Measurements from ENCODE around the gene KSR1.

DNA sequence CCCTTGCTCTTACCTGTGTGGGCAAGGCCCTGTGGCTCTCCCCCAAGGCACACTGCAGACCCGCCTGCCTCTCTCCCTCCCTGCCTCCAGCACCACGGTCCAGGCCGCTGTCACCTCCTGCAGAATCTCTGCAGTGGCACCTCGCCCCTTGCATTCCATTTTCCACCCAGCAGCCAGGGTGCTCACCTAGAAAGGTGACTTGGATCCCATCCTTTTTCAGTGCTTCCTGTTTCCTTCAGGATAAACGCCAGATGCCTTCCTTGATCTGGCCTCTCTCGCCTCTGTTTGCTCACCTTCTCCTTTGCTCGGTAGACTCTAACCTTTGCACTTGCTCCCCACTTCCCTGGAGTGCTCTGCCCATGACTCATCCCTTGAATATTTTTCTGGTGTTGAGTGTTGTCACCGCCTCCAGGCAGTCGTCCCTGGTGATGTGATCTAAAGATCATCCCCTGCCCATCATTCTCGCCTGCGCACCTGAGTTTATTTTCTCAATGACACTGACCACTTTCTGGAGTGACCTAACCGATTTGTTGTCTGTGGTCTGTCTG is 95.5 kb downstream of the KSR1 start:
- TF ChIP-seq POLR2A (IDR thresholded peaks at IDR 0.05): no peak
- TF ChIP-seq, protein P1, sequence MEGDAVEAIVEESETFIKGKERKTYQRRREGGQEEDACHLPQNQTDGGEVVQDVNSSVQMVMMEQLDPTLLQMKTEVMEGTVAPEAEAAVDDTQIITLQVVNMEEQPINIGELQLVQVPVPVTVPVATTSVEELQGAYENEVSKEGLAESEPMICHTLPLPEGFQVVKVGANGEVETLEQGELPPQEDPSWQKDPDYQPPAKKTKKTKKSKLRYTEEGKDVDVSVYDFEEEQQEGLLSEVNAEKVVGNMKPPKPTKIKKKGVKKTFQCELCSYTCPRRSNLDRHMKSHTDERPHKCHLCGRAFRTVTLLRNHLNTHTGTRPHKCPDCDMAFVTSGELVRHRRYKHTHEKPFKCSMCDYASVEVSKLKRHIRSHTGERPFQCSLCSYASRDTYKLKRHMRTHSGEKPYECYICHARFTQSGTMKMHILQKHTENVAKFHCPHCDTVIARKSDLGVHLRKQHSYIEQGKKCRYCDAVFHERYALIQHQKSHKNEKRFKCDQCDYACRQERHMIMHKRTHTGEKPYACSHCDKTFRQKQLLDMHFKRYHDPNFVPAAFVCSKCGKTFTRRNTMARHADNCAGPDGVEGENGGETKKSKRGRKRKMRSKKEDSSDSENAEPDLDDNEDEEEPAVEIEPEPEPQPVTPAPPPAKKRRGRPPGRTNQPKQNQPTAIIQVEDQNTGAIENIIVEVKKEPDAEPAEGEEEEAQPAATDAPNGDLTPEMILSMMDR (IDR thresholded peaks at IDR 0.05): no peak

Measured in testis (tissue), 2 donors.